ENCODE measurements around the gene SLC27A4.

Gene SLC27A4

DNA sequence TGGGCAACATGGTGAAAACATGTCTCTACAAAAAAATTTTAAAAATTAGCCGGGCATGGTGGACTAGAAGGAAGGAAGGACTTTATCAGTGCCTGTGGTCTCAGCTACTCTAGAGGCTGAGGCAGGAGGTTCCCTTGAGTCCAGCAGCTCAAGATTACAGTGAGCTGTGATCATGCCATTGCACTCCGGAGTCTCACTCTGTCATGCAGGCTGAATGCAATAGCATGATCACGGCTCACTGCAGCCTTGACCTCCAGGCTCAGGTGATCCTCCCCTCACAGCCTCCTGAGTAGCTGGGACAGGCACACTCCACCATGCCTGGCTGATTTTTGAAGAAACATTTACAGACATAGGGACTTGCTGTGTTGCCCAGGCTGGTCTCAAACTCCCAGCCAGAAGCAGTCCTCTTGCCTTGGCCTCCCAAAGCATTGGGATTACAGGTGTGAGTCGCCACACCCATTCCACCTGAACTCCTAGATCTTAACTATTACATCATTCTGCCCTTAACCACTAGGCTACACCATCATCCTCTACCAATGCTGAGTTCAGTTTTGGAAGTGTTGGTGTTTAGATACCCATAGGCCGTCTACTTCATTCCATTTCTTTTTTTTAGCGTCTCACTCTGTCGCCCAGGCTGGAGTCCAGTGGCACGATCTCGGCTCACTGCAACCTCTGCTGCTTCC lies 28.8 kb downstream of the SLC27A4 start:
- DNase-seq = no peak

DNA sequence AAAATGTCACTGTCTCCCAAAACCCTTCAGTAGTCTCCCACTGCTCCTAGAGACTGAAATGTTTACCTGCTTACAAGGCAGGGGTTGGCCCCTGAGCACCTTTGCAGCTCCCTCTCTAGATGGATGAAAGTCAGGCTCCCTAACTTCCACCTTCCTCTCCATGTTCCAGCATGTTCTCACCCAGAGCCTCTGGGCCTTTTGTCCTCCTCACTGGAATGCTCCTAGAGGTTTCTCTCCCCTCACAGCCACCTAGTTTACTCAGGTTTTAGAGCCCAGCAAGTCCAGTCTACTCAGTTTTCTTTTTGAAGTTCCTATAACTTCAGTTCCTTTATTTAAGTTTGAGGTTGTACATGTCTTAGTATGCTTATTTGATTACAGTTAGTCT lies 30.0 kb downstream of the SLC27A4 start:
- no peak for DNase-seq

GRCh38 chr9:128370752-128371629 lies 30.7 kb downstream of the SLC27A4 start, which contains the start of gene URM1:
Gene URM1, plus strand, starts transcription at chr9:128371374. Its CDS starts 7 bp downstream, at chr9:128371381.
- DNase-seq = peak; percentile 78 to 90

DNA sequence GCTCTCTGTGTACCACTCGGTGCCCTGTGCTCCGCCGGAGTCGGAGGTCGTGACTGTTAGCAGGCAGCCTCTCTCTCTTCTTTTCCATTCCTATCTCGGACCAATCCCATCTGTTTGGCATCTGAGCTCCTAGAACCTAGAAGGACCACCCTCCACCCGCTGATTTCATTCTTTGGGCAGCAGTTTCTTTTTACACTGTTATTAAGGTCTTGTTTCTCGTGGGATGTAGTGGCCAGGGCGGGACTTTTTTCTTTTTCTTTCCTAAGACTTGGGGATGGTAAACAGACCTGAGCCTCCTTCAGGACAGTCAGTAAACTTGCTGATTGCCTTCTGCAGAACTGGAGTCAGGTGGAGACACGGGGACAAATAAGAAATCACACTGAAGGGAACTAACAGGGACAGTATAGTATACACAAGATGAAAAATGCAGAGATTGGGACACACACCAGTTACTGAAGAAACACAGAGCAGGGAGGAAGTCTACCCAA lies 31.3 kb downstream of the SLC27A4 start:
- DNase-seq = no peak

DNA sequence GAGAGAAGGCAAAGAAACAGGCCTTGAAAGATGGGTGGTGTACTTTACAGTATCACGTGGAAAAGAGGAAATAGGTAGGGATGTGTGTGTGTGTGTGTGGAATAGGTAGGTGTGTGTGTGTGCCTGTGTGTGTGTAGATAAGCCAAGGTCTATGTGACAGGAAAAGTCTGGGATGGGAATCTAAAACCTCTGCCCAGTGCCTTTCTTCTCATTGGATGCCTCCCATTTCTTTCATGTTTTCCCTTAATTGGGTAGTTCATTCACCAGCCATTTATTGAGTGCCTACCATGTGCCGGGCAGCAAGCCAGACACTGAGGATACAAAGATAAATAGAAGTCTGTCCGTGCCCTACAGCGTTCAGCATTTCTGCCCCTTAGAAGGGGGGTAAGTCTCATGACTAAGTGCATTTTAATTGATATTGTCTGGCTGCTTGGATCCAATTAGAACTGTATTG lies 31.9 kb downstream of the SLC27A4 start:
- DNase-seq = no peak

GRCh38 chr9:128372784-128373183 lies 32.5 kb downstream of the SLC27A4 start:
- DNase-seq = no peak

DNA sequence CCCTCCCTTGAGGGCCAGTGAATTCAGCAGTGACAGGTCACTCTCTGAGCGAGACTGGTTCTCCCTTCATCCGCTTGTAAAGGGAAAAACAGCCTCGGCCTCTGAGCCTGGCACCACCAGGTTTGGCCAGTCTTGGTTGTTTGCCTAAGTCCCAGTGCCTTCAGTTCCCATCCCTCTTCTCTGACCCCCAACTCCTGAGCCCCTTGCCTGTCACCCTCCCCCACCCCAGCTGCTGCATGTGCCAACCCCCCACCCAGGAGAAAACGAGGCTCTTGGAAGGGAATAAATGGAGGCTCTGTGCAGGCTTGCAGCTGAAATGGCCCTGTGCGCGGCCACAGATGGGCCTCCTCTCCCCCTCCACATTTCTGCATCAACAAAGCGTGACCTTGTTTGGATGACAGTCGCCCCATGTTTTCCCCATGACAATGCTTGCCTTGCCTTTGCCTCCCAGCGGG lies 33.9 kb downstream of the SLC27A4 start:
- DNase-seq = no peak

DNA sequence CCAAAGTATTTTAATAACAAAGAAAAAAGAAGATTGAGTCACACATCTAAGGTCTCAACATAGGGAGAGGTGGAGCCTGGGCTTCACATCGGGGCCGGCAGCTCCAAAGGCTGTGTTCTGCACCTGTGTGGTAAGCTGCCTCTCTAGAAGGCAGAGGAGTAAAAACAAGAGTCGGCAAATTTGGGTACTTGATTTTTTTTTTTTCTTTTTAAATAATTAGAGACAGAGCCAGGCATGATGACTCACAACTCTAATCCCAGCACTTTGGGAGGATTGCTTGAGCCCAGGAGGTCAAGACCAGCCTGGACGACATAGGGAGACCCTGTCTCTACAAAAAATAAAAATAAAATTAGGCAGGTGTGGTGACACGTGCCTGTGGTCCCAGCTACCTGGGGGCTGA lies 35.5 kb downstream of the SLC27A4 start:
- DNase-seq = no peak

DNA sequence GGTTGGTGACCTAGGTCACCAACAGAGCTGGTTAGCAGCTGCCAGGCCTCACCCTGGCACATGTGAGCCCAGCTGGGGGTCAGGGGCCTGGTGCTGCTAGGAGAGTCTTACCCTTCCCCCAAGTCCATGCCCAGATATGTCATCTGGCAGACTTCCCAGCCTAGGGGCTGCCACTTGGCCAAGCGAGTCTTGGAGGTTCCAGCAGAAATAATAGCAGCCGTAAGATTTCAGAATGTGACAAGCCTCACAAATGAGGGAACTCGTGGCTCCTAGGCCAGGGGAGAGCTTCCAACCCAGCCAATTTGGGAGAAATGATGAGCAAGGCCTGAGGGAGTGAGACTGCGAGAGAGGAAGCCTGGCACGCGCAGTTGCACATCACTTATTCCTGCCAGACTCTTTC lies 41.9 kb downstream of the SLC27A4 start:
- DNase-seq = no peak

GRCh38 chr9:128383007-128383753 lies 42.9 kb downstream of the SLC27A4 start:
- DNase-seq = no peak

- DNase-seq = no peak
Measured at GRCh38 chr9:128383791-128384190, 43.5 kb downstream of the SLC27A4 start.

DNA sequence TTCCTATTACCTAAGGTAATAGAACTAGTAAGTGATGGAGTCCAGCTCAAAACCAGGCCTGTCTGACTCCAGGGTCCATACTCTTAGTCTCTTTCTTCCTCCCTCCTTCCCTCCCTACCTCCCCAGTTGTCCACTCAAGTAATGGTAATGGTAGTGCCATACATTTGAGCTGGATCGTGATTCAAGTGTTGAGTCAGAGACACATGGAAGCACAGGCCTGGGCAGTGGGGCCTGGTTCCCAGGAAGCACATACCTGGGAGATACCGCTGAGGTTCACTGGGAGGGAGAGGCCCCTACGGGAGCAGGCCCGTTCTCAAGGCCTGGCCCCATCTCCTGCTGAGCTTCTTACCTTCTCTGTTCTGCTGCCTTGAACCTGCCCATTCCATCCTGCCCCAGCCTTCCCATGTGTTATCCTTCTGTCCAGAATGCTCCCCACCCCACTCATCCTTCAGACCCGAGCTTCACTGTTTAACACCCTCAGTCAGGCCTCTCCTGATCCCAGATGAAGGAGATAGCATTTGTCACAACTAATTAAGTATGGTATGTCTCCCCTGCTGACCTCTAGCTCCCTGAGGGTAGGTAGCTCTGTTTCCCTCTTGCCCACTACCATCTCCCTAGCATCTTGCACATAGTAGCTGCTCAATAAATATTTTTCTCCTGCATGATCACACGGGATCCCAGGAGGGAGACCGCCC lies 44.6 kb downstream of the SLC27A4 start:
- DNase-seq = no peak

GRCh38 chr9:128385496-128386460 lies 45.5 kb downstream of the SLC27A4 start:
- DNase-seq = no peak

DNA sequence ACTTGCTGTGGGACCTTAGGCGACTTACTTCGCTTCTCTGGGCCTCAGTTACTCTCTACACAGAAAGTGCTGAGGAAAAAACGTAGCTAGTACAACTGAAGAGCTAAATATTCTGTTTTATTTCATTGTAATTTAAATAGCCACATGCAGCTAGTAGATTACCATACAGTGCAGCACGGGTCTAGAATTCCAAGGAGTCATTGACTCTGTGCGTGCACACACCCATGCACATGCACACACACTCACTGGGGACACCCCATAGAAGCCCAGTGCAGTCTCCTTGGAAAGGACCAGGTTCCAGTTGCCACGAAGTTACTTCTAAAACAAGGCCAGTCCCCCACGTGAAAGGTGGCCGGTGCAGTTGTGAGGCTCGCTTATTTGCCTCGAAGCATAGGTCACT lies 47.8 kb downstream of the SLC27A4 start:
- no peak for DNase-seq

- DNase-seq = no peak
Measured at GRCh38 chr9:128389395-128390149, 49.2 kb downstream of the SLC27A4 start.

- DNase-seq = no peak
Measured at GRCh38 chr9:128390150-128390812, 50.0 kb downstream of the SLC27A4 start.

- DNase-seq = no peak
Measured at GRCh38 chr9:128390813-128391711, 50.7 kb downstream of the SLC27A4 start.

- no peak for DNase-seq
Measured at GRCh38 chr9:128391956-128392301, 51.6 kb downstream of the SLC27A4 start.

Data from NCI-H526 (cell line).